ENCODE data around the gene GLCE.

DNA sequence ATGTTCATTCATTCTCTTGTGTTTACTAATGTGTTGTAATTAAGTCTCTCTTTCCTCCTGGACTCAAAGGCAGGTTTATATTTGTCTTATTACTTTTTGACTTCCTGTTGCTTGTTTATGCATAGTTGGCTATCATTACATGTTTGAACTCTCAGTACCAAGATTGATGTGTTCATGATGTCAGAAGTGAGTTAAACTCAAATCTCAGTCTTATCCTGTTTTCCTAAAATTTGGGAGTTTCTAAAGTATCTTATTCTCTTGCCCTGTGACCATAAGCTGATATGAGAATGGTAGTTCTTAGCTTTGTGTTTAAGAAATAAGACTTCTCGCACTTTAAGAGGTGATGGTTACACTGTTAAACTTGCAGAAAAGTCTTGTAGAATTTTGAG is 5.2 kb downstream of the GLCE start:
- TF ChIP-seq, protein P1, sequence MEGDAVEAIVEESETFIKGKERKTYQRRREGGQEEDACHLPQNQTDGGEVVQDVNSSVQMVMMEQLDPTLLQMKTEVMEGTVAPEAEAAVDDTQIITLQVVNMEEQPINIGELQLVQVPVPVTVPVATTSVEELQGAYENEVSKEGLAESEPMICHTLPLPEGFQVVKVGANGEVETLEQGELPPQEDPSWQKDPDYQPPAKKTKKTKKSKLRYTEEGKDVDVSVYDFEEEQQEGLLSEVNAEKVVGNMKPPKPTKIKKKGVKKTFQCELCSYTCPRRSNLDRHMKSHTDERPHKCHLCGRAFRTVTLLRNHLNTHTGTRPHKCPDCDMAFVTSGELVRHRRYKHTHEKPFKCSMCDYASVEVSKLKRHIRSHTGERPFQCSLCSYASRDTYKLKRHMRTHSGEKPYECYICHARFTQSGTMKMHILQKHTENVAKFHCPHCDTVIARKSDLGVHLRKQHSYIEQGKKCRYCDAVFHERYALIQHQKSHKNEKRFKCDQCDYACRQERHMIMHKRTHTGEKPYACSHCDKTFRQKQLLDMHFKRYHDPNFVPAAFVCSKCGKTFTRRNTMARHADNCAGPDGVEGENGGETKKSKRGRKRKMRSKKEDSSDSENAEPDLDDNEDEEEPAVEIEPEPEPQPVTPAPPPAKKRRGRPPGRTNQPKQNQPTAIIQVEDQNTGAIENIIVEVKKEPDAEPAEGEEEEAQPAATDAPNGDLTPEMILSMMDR (IDR thresholded peaks at IDR 0.05), result no peak
- TF ChIP-seq POLR2AphosphoS5 (IDR thresholded peaks at IDR 0.05; ENCODE audit: low read depth, low read length), result no peak
- TF ChIP-seq, protein P2, sequence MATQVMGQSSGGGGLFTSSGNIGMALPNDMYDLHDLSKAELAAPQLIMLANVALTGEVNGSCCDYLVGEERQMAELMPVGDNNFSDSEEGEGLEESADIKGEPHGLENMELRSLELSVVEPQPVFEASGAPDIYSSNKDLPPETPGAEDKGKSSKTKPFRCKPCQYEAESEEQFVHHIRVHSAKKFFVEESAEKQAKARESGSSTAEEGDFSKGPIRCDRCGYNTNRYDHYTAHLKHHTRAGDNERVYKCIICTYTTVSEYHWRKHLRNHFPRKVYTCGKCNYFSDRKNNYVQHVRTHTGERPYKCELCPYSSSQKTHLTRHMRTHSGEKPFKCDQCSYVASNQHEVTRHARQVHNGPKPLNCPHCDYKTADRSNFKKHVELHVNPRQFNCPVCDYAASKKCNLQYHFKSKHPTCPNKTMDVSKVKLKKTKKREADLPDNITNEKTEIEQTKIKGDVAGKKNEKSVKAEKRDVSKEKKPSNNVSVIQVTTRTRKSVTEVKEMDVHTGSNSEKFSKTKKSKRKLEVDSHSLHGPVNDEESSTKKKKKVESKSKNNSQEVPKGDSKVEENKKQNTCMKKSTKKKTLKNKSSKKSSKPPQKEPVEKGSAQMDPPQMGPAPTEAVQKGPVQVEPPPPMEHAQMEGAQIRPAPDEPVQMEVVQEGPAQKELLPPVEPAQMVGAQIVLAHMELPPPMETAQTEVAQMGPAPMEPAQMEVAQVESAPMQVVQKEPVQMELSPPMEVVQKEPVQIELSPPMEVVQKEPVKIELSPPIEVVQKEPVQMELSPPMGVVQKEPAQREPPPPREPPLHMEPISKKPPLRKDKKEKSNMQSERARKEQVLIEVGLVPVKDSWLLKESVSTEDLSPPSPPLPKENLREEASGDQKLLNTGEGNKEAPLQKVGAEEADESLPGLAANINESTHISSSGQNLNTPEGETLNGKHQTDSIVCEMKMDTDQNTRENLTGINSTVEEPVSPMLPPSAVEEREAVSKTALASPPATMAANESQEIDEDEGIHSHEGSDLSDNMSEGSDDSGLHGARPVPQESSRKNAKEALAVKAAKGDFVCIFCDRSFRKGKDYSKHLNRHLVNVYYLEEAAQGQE (IDR thresholded peaks at IDR 0.05; ENCODE audit: insufficient read depth in 1 of 2, low read depth in 2 of 2, low read length in 1 of 2), result no peak
